Heart right ventricle (tissue), 16 donors: ENCODE measurements around the gene RNF6. TPM values are rescaled to one million over a fixed set of nuclear protein-coding genes. Genes with fewer than 3 reads are reported as not detected.

ENCODE experiments used
- ATAC-seq, 8 donors: fragments of 200-7000 bp; cut with Tn5 transposase; one replicate each; pipeline ENCODE4 v1.9.1; 2020; ENCODE audit warnings: mild to moderate bottlenecking in 8 of 8, moderate library complexity in 8 of 8, moderate number of reproducible peaks in 1 of 8
- DNase-seq, 2 donors: peaks; one replicate each; pipeline ENCODE4 v3.0.0-alpha.2; 2020
- H3K27ac ChIP-seq, 10 donors: fragments of 200-600 bp; sonication (generic) in 2 of 10; one replicate each; pipeline versions ENCODE4 v1.5.0 to v1.8.0; 2020 to 2022; ENCODE audit warnings: mild to moderate bottlenecking in 3 of 10
- H3K27me3 ChIP-seq, 7 donors: fragments of 200-600 bp; one replicate each; pipeline ENCODE4 v1.8.0; 2021 to 2022; ENCODE audit warnings: mild to moderate bottlenecking in 2 of 7
- H3K36me3 ChIP-seq, 9 donors: fragments of 200-600 bp; sonication (generic) in 1 of 9; one replicate each; pipeline versions ENCODE4 v1.5.0 to v1.8.0; 2020 to 2022; ENCODE audit warnings: mild to moderate bottlenecking in 2 of 9
- H3K4me1 ChIP-seq, 9 donors: fragments of 200-600 bp; sonication (generic) in 1 of 9; one replicate each; pipeline versions ENCODE4 v1.5.0 to v1.8.0; 2020 to 2022; ENCODE audit warnings: mild to moderate bottlenecking in 4 of 9
- H3K4me3 ChIP-seq, 10 donors: fragments of 200-600 bp; sonication (generic) in 2 of 10; one replicate each; pipeline versions ENCODE4 v1.5.0 to v1.8.0; 2020 to 2022; ENCODE audit warnings: mild to moderate bottlenecking in 7 of 10, moderate library complexity in 2 of 10
- H3K9me3 ChIP-seq, 11 donors: fragments of 200-600 bp in 10 of 11; sonication (generic) in 2 of 11; one replicate each; pipeline versions ENCODE4 v1.5.0 to v1.8.0; 2013 to 2022; ENCODE audit warnings: mild to moderate bottlenecking in 2 of 11, control low read depth in 1 of 11, moderate library complexity in 1 of 11
- WGBS, 2 donors: extraction: QIAGEN DNeasy Blood & Tissue Kit; methylation state at CpG; one replicate each; pipeline ENCODE4 v1.1.7; 2013; ENCODE audit warnings: inconsistent platforms in 1 of 2; 5-methylcytosine and 5-hydroxymethylcytosine counted together
- intact Hi-C, 10 donors: fragments of 100-400 bp; cut with DNase I; formaldehyde crosslinking; loops; one replicate each; pipeline versions ENCODE4 v1.11.1 to v1.14.2; 2022
- polyA plus RNA-seq, 2 donors: library from polyadenylated mRNA; stranded (reverse); fragments of 200-250 nt; gene quantifications; one replicate each; pipeline ENCODE4 v1.2.3, GENCODE V29; 2013
- total RNA-seq, 10 donors: library from RNA; stranded (reverse); fragmentation: NEBNext Ultra II Directional in 3 of 10; extraction: Animal tissue kit (Norgen Biotek cat#: 25700) in 3 of 10; gene quantifications; one replicate each; pipeline versions ENCODE4 v1.2.1 to v1.2.4, GENCODE V29; 2021 to 2023
- TF ChIP-seq, protein P1 (sequence below), 9 donors: fragments of 200-600 bp; sonication (generic) in 2 of 9; IDR thresholded peaks; one replicate each; pipeline versions ENCODE4 v1.5.0 to v1.8.0; 2021 to 2022; ENCODE audit warnings: antibody characterized with exemption in 9 of 9, mild to moderate bottlenecking in 5 of 9, moderate library complexity in 1 of 9
- donor health status: Arrhythmogenic right ventricular cardiomyopathy.
- donor health status: ischemic (EF 13 %, LVEDD 7.1; RV severe dilation, severe dysfunction).
- donor health status: healthy with polysubstance abuse.
- donor health status: DM: no; HTN: yes; CAD: no.
- donor health status: DM: no; HTN: no; CAD: no.
- donor health status: ischemic (EF 25% LVEDD 6.9; RV normal size, moderate dysfunction).
- donor health status: ischemic (EF 25% LVEDD 5.7; RV mildly dilated, moderate dysfunction).
- donor health status: healthy.
- donor health status: DM: yes; HTN: yes; CAD: no.
- donor health status: Ischemic cardiomyopathy.
- donor health status: ischemic (EF 35%, LVEDD 5.7; RV mildly dilated, moderate dysfunction).
- donor health status: nonischemic (EF 11% LVEDD 7.7; RV severe dilation, severe dysfunction).
- donor health status: DM: yes; HTN: yes; CAD: no.
- donor health status: PGD.
- donor health status: ischemic (EF 29% LVEDD 5.4; RV normal size, mild dysfunction).
- donor health status: nonischemic (EF 23%, LVEDD 6.1; RV moderate dilation, normal function).

RNF6 gene
- total and polyA plus RNA-seq, 12 donors, result 8.8 to 26.6 (median 22.8) TPM

GRCh38 chr13:26236296-26236695 is 14.2 kb upstream of the RNF6 start:
- no peak for DNase-seq
- TF ChIP-seq, protein P1, sequence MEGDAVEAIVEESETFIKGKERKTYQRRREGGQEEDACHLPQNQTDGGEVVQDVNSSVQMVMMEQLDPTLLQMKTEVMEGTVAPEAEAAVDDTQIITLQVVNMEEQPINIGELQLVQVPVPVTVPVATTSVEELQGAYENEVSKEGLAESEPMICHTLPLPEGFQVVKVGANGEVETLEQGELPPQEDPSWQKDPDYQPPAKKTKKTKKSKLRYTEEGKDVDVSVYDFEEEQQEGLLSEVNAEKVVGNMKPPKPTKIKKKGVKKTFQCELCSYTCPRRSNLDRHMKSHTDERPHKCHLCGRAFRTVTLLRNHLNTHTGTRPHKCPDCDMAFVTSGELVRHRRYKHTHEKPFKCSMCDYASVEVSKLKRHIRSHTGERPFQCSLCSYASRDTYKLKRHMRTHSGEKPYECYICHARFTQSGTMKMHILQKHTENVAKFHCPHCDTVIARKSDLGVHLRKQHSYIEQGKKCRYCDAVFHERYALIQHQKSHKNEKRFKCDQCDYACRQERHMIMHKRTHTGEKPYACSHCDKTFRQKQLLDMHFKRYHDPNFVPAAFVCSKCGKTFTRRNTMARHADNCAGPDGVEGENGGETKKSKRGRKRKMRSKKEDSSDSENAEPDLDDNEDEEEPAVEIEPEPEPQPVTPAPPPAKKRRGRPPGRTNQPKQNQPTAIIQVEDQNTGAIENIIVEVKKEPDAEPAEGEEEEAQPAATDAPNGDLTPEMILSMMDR (IDR thresholded peaks at IDR 0.05), result no peak
- Histone ChIP-seq H3K36me3 (no peaks in the 10 kb centered on the region), H3K9me3 (no peaks in the 10 kb centered on the region), H3K27ac (no peak overlapping the region), H3K27me3 (peaks cover 0 to 4% (median 0%) of the 10 kb centered on the region in 7 donors), H3K4me3 (no peak overlapping the region), H3K4me1 (no peaks in the 10 kb centered on the region)
- ATAC-seq, result no peak
- WGBS, 2 donors, result 62 to 63% methylated on average over 1 of the region's 1 CpG
- intact Hi-C loops, result no loop called here

- DNase-seq (no peak), ATAC-seq (peak; percentile 36 to 92 (median 70))
- Histone ChIP-seq H3K27ac (peak overlapping the region in 1 of 10 donors; percentile 24), H3K36me3 (no peaks in the 10 kb centered on the region), H3K4me3 (no peak overlapping the region), H3K4me1 (peaks cover 0 to 20% (median 0%) of the 10 kb centered on the region in 9 donors), H3K9me3 (no peaks in the 10 kb centered on the region), H3K27me3 (no peaks in the 10 kb centered on the region)
- intact Hi-C loops, result no loop called here
- 33 to 39% methylated on average over 6 of the region's 6 CpGs for WGBS, 2 donors
- TF ChIP-seq, protein P1 (IDR thresholded peaks at IDR 0.05), result peak in 1 of 9 donors; percentile 12
Observed at GRCh38 chr13:26230703-26231102, 8.6 kb upstream of the RNF6 start.

DNA sequence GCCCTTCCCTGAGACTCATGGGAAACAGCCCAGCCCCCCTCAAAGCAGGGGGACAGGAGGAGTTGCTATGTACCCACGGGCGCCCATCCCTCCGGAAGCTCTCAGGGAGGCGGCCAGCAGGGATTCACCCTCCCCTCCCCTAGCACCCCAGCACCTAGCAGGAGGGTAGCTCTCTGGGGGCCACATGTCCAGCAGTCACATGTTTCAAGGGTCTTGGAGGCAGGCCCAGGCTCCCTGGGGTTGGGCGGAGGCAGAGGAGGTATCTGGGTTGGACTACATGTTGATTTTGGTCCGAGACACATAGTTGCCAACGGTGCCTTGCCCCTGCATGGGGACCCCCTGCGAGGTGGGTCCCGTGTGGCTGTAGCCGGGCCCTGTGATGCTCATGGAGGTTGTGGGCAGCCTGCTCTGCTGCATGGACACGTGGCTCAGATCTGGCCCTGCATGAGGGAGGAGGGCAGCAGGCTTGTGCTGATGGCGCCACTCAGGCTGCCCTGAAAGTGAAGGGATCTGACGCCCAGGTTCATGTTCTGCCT is 7.0 kb upstream of the RNF6 start:
- Histone ChIP-seq H3K36me3 (no peaks in the 10 kb centered on the region), H3K9me3 (no peaks in the 10 kb centered on the region), H3K4me1 (peaks cover 0 to 20% (median 0%) of the 10 kb centered on the region in 9 donors), H3K4me3 (no peak overlapping the region), H3K27me3 (no peaks in the 10 kb centered on the region), H3K27ac (no peak overlapping the region)
- peak in 1 of 8 donors; percentile 39 for ATAC-seq
- TF ChIP-seq, protein P1 (IDR thresholded peaks at IDR 0.05), result no peak
- 89 to 92% methylated on average over 13 of the region's 13 CpGs for WGBS, 2 donors
- no peak for DNase-seq
- intact Hi-C loops, result no loop called here

DNA sequence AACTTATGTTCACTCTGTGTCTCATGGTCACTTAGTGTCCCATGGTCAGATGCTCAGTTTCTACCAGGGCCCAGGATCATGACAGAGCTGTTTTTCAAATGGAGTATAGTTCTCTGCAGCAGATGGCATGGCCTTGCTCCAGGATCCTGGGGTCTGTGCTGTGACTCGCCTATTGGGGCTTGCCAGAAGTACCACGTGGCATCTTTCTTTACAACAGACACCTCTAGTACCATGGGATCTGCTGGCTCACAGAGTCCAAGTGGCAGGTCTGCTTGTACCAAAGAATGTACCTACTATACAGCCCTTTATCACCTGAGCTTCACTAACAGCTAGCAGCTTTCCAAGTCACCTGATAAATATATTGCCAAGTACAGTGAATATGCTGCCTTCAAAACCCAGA is 6.0 kb upstream of the RNF6 start:
- intact Hi-C loops, result no loop called here
- no peaks in the 10 kb centered on the region for H3K9me3 ChIP-seq
- TF ChIP-seq, protein P1 (IDR thresholded peaks at IDR 0.05), result no peak
- H3K27ac ChIP-seq, result no peak overlapping the region
- H3K27me3 ChIP-seq, result no peaks in the 10 kb centered on the region
- H3K36me3 ChIP-seq, result no peaks in the 10 kb centered on the region
- peaks cover 0 to 20% (median 1%) of the 10 kb centered on the region in 9 donors for H3K4me1 ChIP-seq
- ATAC-seq, result no peak
- 55 to 77% methylated on average over 2 of the region's 2 CpGs for WGBS, 2 donors
- DNase-seq, result no peak
- no peak overlapping the region for H3K4me3 ChIP-seq
